ENCODE measurements around the gene ATP10A. TPM values are rescaled to one million over a fixed set of nuclear protein-coding genes. Genes with fewer than 3 reads are reported as not detected.

Gene ATP10A
- total and polyA plus RNA-seq, 2 of the 8 experiments (the other 6 are each of a cell fraction or from before 2014, with no cell fraction given): 2.0 to 2.8 TPM

DNA sequence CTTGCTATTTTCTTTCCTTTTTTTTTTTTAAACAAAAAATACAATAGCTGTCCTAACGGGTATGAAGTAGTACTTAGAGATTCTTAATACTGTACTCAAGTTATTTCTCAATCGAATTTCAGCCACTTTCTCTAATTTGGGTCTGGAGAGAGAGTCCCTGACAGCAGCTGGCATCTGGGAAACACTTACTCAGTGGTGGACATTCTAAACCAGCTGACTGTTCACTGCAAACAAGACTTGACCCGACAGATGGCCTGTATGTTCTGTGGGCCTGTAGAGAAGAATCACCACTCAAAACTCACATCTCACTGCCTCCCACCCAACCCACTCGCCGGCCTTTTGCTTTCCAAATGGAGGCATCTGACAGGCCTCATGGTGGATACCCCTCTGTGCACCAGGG is 199.6 kb downstream of the ATP10A start:
- no peak overlapping the region for H3K56ac ChIP-seq (replicated peaks; ENCODE audit: insufficient read length, low read depth, low read length)
- H2BK5ac ChIP-seq (ENCODE audit: low read depth, low read length): no peak overlapping the region
- H2BK20ac ChIP-seq (ENCODE audit: low read length): no peak overlapping the region
- H3K79me2 ChIP-seq (ENCODE audit: control insufficient read depth in 1 of 2, insufficient read depth in 2 of 2, low read length in 2 of 2): no peaks in the 10 kb centered on the region
- H3K4ac ChIP-seq (replicated peaks; ENCODE audit: insufficient read length, low read depth, low read length): no peak overlapping the region
- no peaks in the 10 kb centered on the region for H4K20me1 ChIP-seq (replicated peaks in 1 of 2; ENCODE audit: control insufficient read depth in 1 of 2, insufficient read depth in 2 of 2, low read length in 2 of 2)
- no peaks in the 10 kb centered on the region; a peak in 2 of 7 replicates for H3K27me3 ChIP-seq (replicated peaks in 1 of 4; ENCODE audit: control insufficient read depth in 3 of 4, extremely low read depth in 1 of 4, insufficient read depth in 3 of 4, low read length in 3 of 4)
- H4K91ac ChIP-seq (replicated peaks; ENCODE audit: insufficient read length, low read length): no peak overlapping the region
- H2BK15ac ChIP-seq (ENCODE audit: low read length): no peak overlapping the region
- H3K18ac ChIP-seq (ENCODE audit: extremely low read depth, low read length): no peak overlapping the region
- no peaks in the 10 kb centered on the region for H3K23me2 ChIP-seq (ENCODE audit: low read depth, low read length)
- H2BK12ac ChIP-seq (ENCODE audit: low read depth, low read length): peak overlapping the region; percentile 53; the same call in 1 of the 2 replicates
- no peak overlapping the region for H3K4me3 ChIP-seq (ENCODE audit: extremely low read depth in 1 of 4, insufficient read depth in 2 of 4, low read depth in 3 of 4, low read length in 4 of 4)
- no peaks in the 10 kb centered on the region; a peak in 1 of 4 replicates for H3K9me3 ChIP-seq (ENCODE audit: insufficient read depth in 2 of 2, low read depth in 1 of 2, low read length in 1 of 2)
- no peak overlapping the region for H2AK5ac ChIP-seq (ENCODE audit: low read depth, low read length)
- no peak overlapping the region for H3K27ac ChIP-seq (ENCODE audit: low read depth, low read length)
- H2AFZ ChIP-seq (ENCODE audit: low read length): no peak overlapping the region
- H3K4me2 ChIP-seq (ENCODE audit: insufficient read depth in 1 of 2, low read depth in 2 of 2, low read length in 2 of 2): no peak overlapping the region
- H4K8ac ChIP-seq (ENCODE audit: extremely low read depth, insufficient read depth, low read length): no peak overlapping the region
- no peaks in the 10 kb centered on the region for H3K79me1 ChIP-seq (ENCODE audit: low read depth, low read length)
- H3K23ac ChIP-seq (ENCODE audit: insufficient read length): no peak overlapping the region
- ChIA-PET POLR2A (ENCODE audit: partially characterized antibody) (no interaction called here), CTCF (ENCODE audit: partially characterized antibody) (no interaction called here)
- peaks cover 0 to 7% (median 5%) of the 10 kb centered on the region in 4 experiments; a peak in 5 of 7 replicates for H3K4me1 ChIP-seq (replicated peaks in 1 of 4; ENCODE audit: control insufficient read depth in 3 of 4, insufficient read depth in 4 of 4, low read length in 3 of 4)
- no peak overlapping the region for H2BK120ac ChIP-seq (replicated peaks; ENCODE audit: low read depth, low read length)
- DNase-seq (ENCODE audit: low read depth in 1 of 2, low spot score in 2 of 2): no peak
- WGBS, 2 experiments (ENCODE audit: extremely low coverage in 1 of 2, insufficient coverage in 1 of 2, insufficient read length in 1 of 2, insufficient replicate concordance in 2 of 2, low coverage in 1 of 2, low lambda C conversion rate in 2 of 2, missing lambda C conversion rate in 1 of 2): 91% methylated on average over 5 of the region's 5 CpGs; no CpG with 5 or more reads in 1 of the 2 experiments
- FAIRE-seq: no peak
- no peak overlapping the region for H3K14ac ChIP-seq (ENCODE audit: insufficient read length)
- no peak overlapping the region for H3K9ac ChIP-seq (replicated peaks in 1 of 4; ENCODE audit: extremely low read depth in 1 of 4, low read depth in 3 of 4, low read length in 3 of 4)
- H4K5ac ChIP-seq (ENCODE audit: insufficient read length, low read depth, low read length): no peak overlapping the region
- H3K36me3 ChIP-seq (ENCODE audit: control insufficient read depth in 2 of 4, insufficient read depth in 4 of 4, low read length in 3 of 4): no peaks in the 10 kb centered on the region
- no peak for TF ChIP-seq RXRA (IDR thresholded peaks at IDR 0.05; ENCODE audit: insufficient read depth, low read depth, low read length)
- no peak for TF ChIP-seq SRF (IDR thresholded peaks at IDR 0.05; ENCODE audit: low read depth, low read length)
- TF ChIP-seq TEAD4 (IDR thresholded peaks at IDR 0.05; ENCODE audit: low read depth, low read length): no peak
- TF ChIP-seq KDM4A (IDR thresholded peaks at IDR 0.05; ENCODE audit: low read depth, low read length, severe bottlenecking): no peak

Measured in H1 (cell line).